ENCODE data around the gene NFIA. TPM values are rescaled to one million over a fixed set of nuclear protein-coding genes. Genes with fewer than 3 reads are reported as not detected.
"Not testable (repeated sequence)": the region's sequence is repeated elsewhere in the genome, so short reads cannot be mapped to it uniquely, and the experiment has no call there.

NFIA gene
- polyA plus RNA-seq, 4 donors = 12.0 to 62.2 (median 21.4) TPM

- no peak for DNase-seq (ENCODE audit: low read depth in 4 of 4, low spot score in 3 of 4)
Observed at GRCh38 chr1:61058483-61059245, 23.7 kb upstream of the NFIA start.

- not testable (repeated sequence) for DNase-seq (ENCODE audit: low read depth in 4 of 4, low spot score in 3 of 4)
Observed at GRCh38 chr1:61061601-61062000, 20.8 kb upstream of the NFIA start.

GRCh38 chr1:61064673-61065072 lies 17.7 kb upstream of the NFIA start:
- no peak for DNase-seq (ENCODE audit: low read depth in 4 of 4, low spot score in 3 of 4)

- no peak for DNase-seq (ENCODE audit: low read depth in 4 of 4, low spot score in 3 of 4)
Observed at GRCh38 chr1:61067446-61068019, 14.8 kb upstream of the NFIA start.

GRCh38 chr1:61070054-61070453 lies 12.3 kb upstream of the NFIA start:
- no peak for DNase-seq (ENCODE audit: low read depth in 4 of 4, low spot score in 3 of 4)

GRCh38 chr1:61071205-61072130 lies 10.9 kb upstream of the NFIA start:
- no peak for DNase-seq (ENCODE audit: low read depth in 4 of 4, low spot score in 3 of 4)

- no peak for DNase-seq (ENCODE audit: low read depth in 4 of 4, low spot score in 3 of 4)
Observed at GRCh38 chr1:61073871-61074270, 8.5 kb upstream of the NFIA start.

GRCh38 chr1:61075833-61076232 lies 6.5 kb upstream of the NFIA start:
- DNase-seq (ENCODE audit: low read depth in 4 of 4, low spot score in 3 of 4) = not testable (repeated sequence)

- peak in 2 of 4 donors; percentile 84 to 86 for DNase-seq (ENCODE audit: low read depth in 4 of 4, low spot score in 3 of 4)
Observed at GRCh38 chr1:61076728-61077675, 5.4 kb upstream of the NFIA start.

GRCh38 chr1:61077676-61078541 lies 4.5 kb upstream of the NFIA start:
- DNase-seq (ENCODE audit: low read depth in 4 of 4, low spot score in 3 of 4) = peak; percentile 96 to 99 (median 98)

GRCh38 chr1:61078618-61079295 lies 3.6 kb upstream of the NFIA start:
- no peak for DNase-seq (ENCODE audit: low read depth in 4 of 4, low spot score in 3 of 4)

GRCh38 chr1:61079296-61079897 lies 3.0 kb upstream of the NFIA start:
- no peak for DNase-seq (ENCODE audit: low read depth in 4 of 4, low spot score in 3 of 4)

- DNase-seq (ENCODE audit: low read depth in 4 of 4, low spot score in 3 of 4) = peak in 2 of 4 donors; percentile 79 to 80
Observed at GRCh38 chr1:61079898-61080336, 2.4 kb upstream of the NFIA start.

- DNase-seq (ENCODE audit: low read depth in 4 of 4, low spot score in 3 of 4) = no peak
Observed at GRCh38 chr1:61080413-61081143, 1.8 kb upstream of the NFIA start.

GRCh38 chr1:61081144-61081685 lies 1.1 kb upstream of the NFIA start:
- DNase-seq (ENCODE audit: low read depth in 4 of 4, low spot score in 3 of 4) = no peak

GRCh38 chr1:61081686-61082310 lies 563 bp upstream of the NFIA start:
- DNase-seq (ENCODE audit: low read depth in 4 of 4, low spot score in 3 of 4) = no peak
